ENCODE data around the gene SEC16A.
"Not testable (repeated sequence)": the region's sequence is repeated elsewhere in the genome, so short reads cannot be mapped to it uniquely, and the experiment has no call there.

The SEC16A gene

GRCh38 chr9:136433849-136434579 lies 48.8 kb downstream of the SEC16A start:
- DNase-seq, result no peak

DNA sequence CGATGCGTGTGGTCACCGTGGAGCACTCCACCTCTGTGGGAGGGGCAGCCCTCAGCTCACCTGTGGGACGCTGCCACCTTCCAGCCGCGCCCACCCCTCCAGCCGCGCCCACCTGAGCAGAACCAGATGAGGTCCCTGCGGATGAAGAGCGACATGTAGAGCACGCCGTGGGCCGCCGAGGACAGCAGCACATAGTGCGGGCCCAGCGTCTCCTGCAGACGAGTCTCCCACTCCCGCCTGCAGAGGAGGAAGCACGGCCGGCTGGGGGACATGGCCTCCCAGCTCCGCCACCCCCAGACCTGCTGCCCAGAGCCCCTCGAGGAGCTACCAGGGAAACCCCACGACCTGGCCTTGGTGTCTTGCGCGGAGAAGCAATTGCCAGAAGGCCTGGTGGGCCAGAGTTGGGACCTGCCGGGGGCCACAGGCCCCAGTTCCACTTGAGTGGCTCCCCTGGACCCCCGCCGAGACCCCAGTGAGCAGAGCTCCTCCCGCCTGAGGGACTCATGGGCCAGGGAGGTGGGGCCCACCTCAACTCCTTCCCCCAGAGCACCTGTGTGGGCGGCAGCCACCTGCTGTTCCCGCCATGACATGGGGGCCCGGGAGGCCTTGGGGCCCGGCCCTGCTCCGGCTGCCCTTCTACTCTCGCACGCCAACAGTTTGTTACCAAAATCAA lies 49.7 kb downstream of the SEC16A start:
- TF ChIP-seq GATA1 (IDR thresholded peaks at IDR 0.05; ENCODE audit: low read depth, low read length), result no peak
- no peak for DNase-seq

More at GRCh38 chr9:136433849-136434579, 48.8 kb downstream of the SEC16A start:
- no peak for TF ChIP-seq POLR2A (IDR thresholded peaks at IDR 0.05; ENCODE audit: low read length)
- no peak for TF ChIP-seq GATA1 (IDR thresholded peaks at IDR 0.05; ENCODE audit: low read depth, low read length)

- DNase-seq, result no peak
- TF ChIP-seq GATA1 (IDR thresholded peaks at IDR 0.05; ENCODE audit: low read depth, low read length) (no peak), POLR2A (IDR thresholded peaks at IDR 0.05; ENCODE audit: low read length) (no peak)
Measured at GRCh38 chr9:136432591-136432990, 50.2 kb downstream of the SEC16A start.

DNA sequence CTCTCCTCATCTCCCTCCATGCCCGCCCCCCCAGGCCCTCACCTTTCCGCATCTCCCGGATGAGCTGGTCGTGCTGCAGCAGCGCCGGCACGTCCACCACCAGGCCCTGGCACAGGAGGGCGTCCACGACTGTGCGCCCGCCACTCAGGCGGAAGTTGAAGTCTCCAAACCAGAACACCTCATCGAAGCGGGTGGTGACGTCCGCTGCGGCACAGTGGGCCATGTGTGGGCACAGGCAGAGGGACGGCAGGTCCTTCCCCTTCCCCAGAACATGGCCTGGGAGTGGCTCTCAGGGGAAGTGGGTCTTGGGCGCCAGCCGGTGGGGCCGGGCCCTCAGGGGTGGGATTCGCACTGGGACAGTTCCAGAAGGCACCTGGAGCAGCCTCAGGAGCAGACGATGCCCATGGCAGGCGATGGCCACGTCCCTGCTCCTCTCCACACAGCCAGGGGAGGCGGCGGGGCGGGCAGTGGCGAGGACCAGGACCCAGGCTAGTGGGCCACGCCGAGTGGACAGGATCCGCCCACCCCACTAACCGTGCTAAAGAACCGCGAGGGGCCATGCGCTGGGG lies 51.0 kb downstream of the SEC16A start:
- no peak for DNase-seq
- no peak for TF ChIP-seq GATA1 (IDR thresholded peaks at IDR 0.05; ENCODE audit: low read depth, low read length)
- TF ChIP-seq POLR2A (IDR thresholded peaks at IDR 0.05; ENCODE audit: low read length), result no peak

GRCh38 chr9:136430588-136431234 lies 52.1 kb downstream of the SEC16A start:
- TF ChIP-seq GATA1 (IDR thresholded peaks at IDR 0.05; ENCODE audit: low read depth, low read length) (no peak), POLR2A (IDR thresholded peaks at IDR 0.05; ENCODE audit: low read length) (no peak)
- no peak for DNase-seq

DNA sequence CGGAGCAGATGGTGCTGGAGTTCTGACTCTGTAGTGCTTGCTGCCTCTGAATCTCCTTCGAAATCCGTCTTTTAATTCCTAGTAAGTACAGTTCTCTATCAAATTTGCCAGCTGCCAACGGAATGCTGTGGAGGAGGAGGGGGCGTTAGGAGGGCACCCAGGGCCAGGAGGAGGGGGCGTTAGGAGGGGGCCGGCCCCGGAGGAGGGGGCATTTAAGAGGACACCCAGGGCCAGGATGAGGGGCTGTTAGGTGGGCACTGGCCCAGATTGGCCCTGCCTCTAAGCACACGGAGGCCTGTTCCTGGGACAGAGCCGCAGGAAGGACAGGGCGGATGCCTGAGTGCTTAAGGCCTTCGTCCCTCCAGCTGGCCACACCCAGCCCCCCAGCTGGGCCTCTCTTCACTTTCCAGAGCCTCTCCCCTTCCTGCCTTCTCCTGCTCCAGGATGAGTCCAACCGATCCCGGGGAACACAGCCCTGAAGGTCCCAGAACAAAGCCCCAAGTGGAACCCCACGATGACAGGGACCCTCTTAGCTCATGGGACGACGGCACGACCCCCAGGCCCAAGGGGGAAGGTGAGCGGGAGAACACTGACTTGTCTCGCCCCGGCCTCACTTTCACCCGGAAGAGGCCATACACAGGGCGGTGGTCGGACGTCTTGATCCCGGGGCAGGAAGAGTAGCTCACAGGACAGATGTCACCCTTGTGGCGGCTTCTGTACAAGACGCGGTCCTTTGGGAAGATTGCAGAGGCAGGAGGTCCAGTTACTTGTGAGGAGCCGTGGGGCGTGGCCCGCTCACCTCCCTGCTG lies 53.0 kb downstream of the SEC16A start:
- TF ChIP-seq POLR2A (IDR thresholded peaks at IDR 0.05; ENCODE audit: low read length), result no peak
- TF ChIP-seq GATA1 (IDR thresholded peaks at IDR 0.05; ENCODE audit: low read depth, low read length), result no peak

DNA sequence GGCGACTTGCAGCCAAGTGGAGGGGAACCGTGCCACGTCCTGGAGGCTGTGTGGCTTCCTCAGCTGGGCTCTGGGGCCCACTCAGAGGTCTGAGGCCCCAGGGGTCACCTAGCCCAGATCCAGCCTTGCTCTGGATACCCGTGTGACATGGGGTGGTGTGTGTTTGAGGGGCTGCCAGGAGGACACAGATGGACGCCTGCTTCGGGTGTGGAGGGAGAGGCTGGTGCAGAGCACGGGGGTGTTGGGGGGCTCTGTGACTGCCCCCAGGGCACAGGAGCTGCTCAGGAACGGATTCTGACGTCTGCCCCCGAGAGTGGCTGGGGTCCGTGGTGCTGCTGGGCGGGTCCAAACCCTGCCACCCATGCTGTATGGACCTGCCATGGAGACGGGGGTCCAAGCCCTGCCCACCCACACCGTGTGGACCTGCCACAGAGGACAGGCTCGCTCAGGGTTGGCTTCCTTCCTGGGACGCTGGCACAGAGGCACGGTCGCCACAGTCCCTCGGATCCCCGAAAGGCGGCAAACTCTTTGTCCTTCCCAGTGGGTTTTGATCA lies 53.7 kb downstream of the SEC16A start:
- no peak for DNase-seq

More for the DNA sequence above, 53.0 kb downstream of the SEC16A start:
- no peak for DNase-seq

GRCh38 chr9:136426787-136427186 lies 56.1 kb downstream of the SEC16A start:
- TF ChIP-seq GATA1 (IDR thresholded peaks at IDR 0.05; ENCODE audit: low read depth, low read length), result no peak
- TF ChIP-seq POLR2A (IDR thresholded peaks at IDR 0.05; ENCODE audit: low read length), result no peak
- no peak for DNase-seq

More for the DNA sequence above, 53.7 kb downstream of the SEC16A start:
- no peak for TF ChIP-seq POLR2A (IDR thresholded peaks at IDR 0.05; ENCODE audit: low read length)
- TF ChIP-seq GATA1 (IDR thresholded peaks at IDR 0.05; ENCODE audit: low read depth, low read length), result no peak

- not testable (repeated sequence) for DNase-seq
Measured at GRCh38 chr9:136425367-136425766, 57.5 kb downstream of the SEC16A start.

DNA sequence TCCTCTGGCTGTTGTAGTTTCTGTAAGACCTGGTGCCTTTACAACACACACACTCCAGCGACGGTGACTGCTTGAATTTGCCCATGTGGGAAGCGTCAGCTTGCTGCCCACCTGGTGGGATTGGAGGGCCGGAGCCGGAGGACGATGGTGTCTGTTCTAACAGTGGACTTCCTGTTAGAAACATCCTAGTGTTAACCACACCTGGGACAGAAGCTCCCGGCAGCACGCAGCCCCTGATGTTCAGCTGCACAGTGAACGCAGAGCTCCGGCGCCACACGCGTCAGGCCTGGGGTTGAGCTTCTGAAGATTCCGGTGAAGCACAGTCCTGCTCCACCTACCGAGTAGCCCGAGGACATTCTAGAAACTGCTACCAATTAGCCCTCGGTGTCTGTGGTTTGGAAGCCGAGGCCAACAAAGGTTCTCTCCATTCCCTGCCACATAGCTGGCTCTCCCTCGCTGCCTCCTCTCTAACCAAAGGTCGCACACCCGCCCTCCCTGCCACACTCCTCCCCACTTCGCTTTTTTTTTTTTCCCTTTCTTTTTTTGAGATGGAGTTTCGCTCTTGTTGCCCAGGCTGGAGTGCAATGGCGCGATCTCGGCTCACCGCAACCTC lies 58.0 kb downstream of the SEC16A start:
- no peak for DNase-seq
- TF ChIP-seq POLR2A (IDR thresholded peaks at IDR 0.05; ENCODE audit: low read length), result no peak
- TF ChIP-seq GATA1 (IDR thresholded peaks at IDR 0.05; ENCODE audit: low read depth, low read length), result no peak

DNA sequence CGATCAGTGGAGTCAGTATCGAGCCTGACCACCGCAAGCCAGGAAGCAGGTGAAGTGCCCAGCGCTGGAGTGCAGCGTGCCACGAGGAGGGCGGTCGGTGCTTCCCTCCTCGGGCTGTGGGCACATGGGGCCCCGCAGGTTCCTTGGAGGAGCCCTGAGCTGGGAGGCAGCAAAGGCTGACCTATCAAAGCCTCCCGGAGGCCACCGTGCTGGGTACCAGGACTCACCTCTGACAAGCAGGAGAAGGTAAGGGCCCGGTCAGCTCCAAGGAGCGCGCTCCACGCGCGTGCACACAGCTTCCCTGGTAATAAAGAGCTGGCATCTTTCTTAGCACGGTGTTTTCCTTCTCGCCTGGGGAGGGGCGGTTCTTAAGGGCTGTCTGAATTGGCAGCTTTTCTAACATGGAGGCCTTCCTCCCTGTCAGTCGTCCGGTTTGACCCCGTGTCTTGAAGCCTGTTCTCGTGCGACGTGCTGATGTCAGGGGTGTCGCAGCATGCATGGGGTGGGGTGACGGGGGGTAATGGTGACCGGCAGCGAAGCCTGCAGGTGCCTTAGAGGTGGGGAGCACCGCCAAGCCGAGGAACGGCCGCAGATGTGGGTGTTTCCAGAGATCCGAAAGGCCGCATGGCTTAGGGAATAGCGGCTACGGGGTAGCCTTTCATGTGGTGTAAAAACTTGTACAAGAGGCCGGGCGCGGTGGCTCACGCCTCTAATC lies 59.3 kb downstream of the SEC16A start:
- DNase-seq, result no peak
- no peak for TF ChIP-seq GATA1 (IDR thresholded peaks at IDR 0.05; ENCODE audit: low read depth, low read length)
- no peak for TF ChIP-seq POLR2A (IDR thresholded peaks at IDR 0.05; ENCODE audit: low read length)

GRCh38 chr9:136422876-136423275 lies 60.0 kb downstream of the SEC16A start:
- no peak for DNase-seq
- TF ChIP-seq GATA1 (IDR thresholded peaks at IDR 0.05; ENCODE audit: low read depth, low read length), result no peak
- TF ChIP-seq POLR2A (IDR thresholded peaks at IDR 0.05; ENCODE audit: low read length), result no peak
